ENCODE data around the gene SIRT1. TPM values are rescaled to one million over a fixed set of nuclear protein-coding genes. Genes with fewer than 3 reads are reported as not detected.

SIRT1 gene
- total and polyA plus RNA-seq, 9 of the 15 experiments (the other 6 are each of a cell fraction or from before 2014, with no cell fraction given): 7.8 to 25.8 (median 19.1) TPM

GRCh38 chr10:67935223-67935622 is 50.8 kb downstream of the SIRT1 start:
- H3K27me3 ChIP-seq (ENCODE audit: control insufficient read depth in 2 of 2, insufficient read depth in 2 of 2, low read length in 2 of 2): no peaks in the 10 kb centered on the region
- ChIA-PET CTCF (ENCODE audit: low intra/inter-chr PET ratio) (no interaction called here), POLR2A (interaction anchor here (1.1 to 1.5 kb wide), 3 partner anchors 10 to 57 kb away, joined by 3 read pairs; no protein-coding TSS in a partner anchor)
- no peak overlapping the region for H3K4me3 ChIP-seq
- no peaks in the 10 kb centered on the region for H3K9me1 ChIP-seq (ENCODE audit: control insufficient read depth, insufficient read depth, low read length)
- TF ChIP-seq ZNF76 (CRISPR knock-in tag; IDR thresholded peaks at IDR 0.05; ENCODE audit: borderline replicate concordance) (no peak), POLR2B (IDR thresholded peaks at IDR 0.05; ENCODE audit: low read depth, partially characterized antibody) (no peak), EGR1 (conservative IDR thresholded peaks at IDR 0.05) (no peak), MYNN (IDR thresholded peaks at IDR 0.05) (no peak), MYNN (CRISPR knock-in tag; IDR thresholded peaks at IDR 0.05) (no peak), SLC30A9 (CRISPR knock-in tag; IDR thresholded peaks at IDR 0.05) (no peak), ZNF764 (CRISPR knock-in tag; IDR thresholded peaks at IDR 0.05; ENCODE audit: low read depth) (no peak), THAP12 (CRISPR knock-in tag; IDR thresholded peaks at IDR 0.05) (no peak)
- no peak overlapping the region for H3K4me2 ChIP-seq (ENCODE audit: insufficient read depth, low read length)
- H3K9ac ChIP-seq (ENCODE audit: insufficient read depth in 1 of 2, low read depth in 2 of 2, low read length in 2 of 2): no peak overlapping the region
- no peak overlapping the region for H3K27ac ChIP-seq (ENCODE audit: extremely low read depth, low read depth, low read length)
- no peaks in the 10 kb centered on the region for H4K20me1 ChIP-seq (replicated peaks; ENCODE audit: control insufficient read depth, insufficient read depth, low read length)
- H3K36me3 ChIP-seq (ENCODE audit: control insufficient read depth, insufficient read depth, low read length): peaks cover 24% of the 10 kb centered on the region
- FAIRE-seq (no peak), ATAC-seq (no peak), DNase-seq (ENCODE audit: extremely low read depth in 1 of 4, low spot score in 3 of 4) (no peak)
- in situ Hi-C loops (cut with MboI) (no loop called here), intact Hi-C loops (cut with micrococcal nuclease) (no loop called here)
- no peaks in the 10 kb centered on the region for H3K79me2 ChIP-seq (ENCODE audit: control insufficient read depth, insufficient read depth, low read length)
- H3K4me1 ChIP-seq (replicated peaks in 1 of 2; ENCODE audit: control insufficient read depth in 2 of 2, insufficient read depth in 2 of 2, low read length in 2 of 2): no peaks in the 10 kb centered on the region
- H3K9me3 ChIP-seq (replicated peaks; ENCODE audit: control insufficient read depth, insufficient read depth, low read depth, low read length): no peaks in the 10 kb centered on the region
- BruUV-seq (replicated peaks): no TSS peak
- no peak overlapping the region for H2AFZ ChIP-seq (ENCODE audit: low read depth, low read length)
- WGBS (ENCODE audit: insufficient coverage, low coverage, missing lambda C conversion rate): 95% methylated on average over 9 of the region's 9 CpGs

Data from K562 (cell line).